Measurements from ENCODE around the gene CIAO3. TPM values are rescaled to one million over a fixed set of nuclear protein-coding genes. Genes with fewer than 3 reads are reported as not detected.
"Not testable (repeated sequence)": the region's sequence is repeated elsewhere in the genome, so short reads cannot be mapped to it uniquely, and the experiment has no call there.

The CIAO3 gene
- total RNA-seq, 1 donor from 2014 or later: 36.1 TPM

GRCh38 chr16:722835-723633, 17.8 kb downstream of the CIAO3 start:
- DNase-seq: no peak

GRCh38 chr16:721765-722540, 18.8 kb downstream of the CIAO3 start:
- no peak for DNase-seq

- peak; percentile 84 for DNase-seq
These were observed 19.6 kb downstream of the CIAO3 start, which contains the start of gene ANTKMT for GRCh38 chr16:720990-721764. Gene ANTKMT, plus strand, starts transcription at chr16:721146. Its CDS starts 129 bp downstream, at chr16:721275.

- DNase-seq: peak; percentile 89
These were observed 20.3 kb downstream of the CIAO3 start for GRCh38 chr16:720447-720989.

- DNase-seq: no peak
These were observed 20.9 kb downstream of the CIAO3 start for GRCh38 chr16:719815-720446.

GRCh38 chr16:718922-719321, 21.9 kb downstream of the CIAO3 start:
- no peak for DNase-seq

GRCh38 chr16:718389-718788, 22.4 kb downstream of the CIAO3 start:
- DNase-seq: no peak

- DNase-seq: no peak
These were observed 23.1 kb downstream of the CIAO3 start for GRCh38 chr16:717450-718245.

- no peak for DNase-seq
These were observed 23.9 kb downstream of the CIAO3 start for GRCh38 chr16:716768-717325.

GRCh38 chr16:716200-716568, 24.6 kb downstream of the CIAO3 start:
- DNase-seq: peak; percentile 48

GRCh38 chr16:715477-716199, 25.2 kb downstream of the CIAO3 start:
- DNase-seq: no peak

GRCh38 chr16:714558-715476, 26.0 kb downstream of the CIAO3 start, which contains the start of gene METRN:
Gene METRN, plus strand, starts transcription at chr16:715118. Its CDS starts 172 bp downstream, at chr16:715290.
- DNase-seq: peak; percentile 94

GRCh38 chr16:714079-714478, 26.7 kb downstream of the CIAO3 start:
- DNase-seq: no peak

- not testable (repeated sequence) for DNase-seq
These were observed 28.0 kb downstream of the CIAO3 start for GRCh38 chr16:712740-713250.

GRCh38 chr16:711548-712320, 29.1 kb downstream of the CIAO3 start:
- peak; percentile 81 for DNase-seq

GRCh38 chr16:711084-711483, 29.7 kb downstream of the CIAO3 start:
- DNase-seq: no peak

- no peak for DNase-seq
These were observed 30.2 kb downstream of the CIAO3 start for GRCh38 chr16:710500-711075.

All from tongue (tissue), 2 donors.